CD14-positive monocyte (primary cell): Measurements from ENCODE around the gene BZW1. TPM values are rescaled to one million over a fixed set of nuclear protein-coding genes. Genes with fewer than 3 reads are reported as not detected.

Source experiments
- DNase-seq, 3 donors: peaks; one replicate each; pipeline ENCODE4 v3.0.0-alpha.2; 2011 to 2022
- H2AFZ ChIP-seq: 2 replicates; pipeline ENCODE4 v1.6.0; 2012; ENCODE audit warnings: mild to moderate bottlenecking, low read depth, low read length, inconsistent platforms; ENCODE audit not compliant: insufficient read depth, poor library complexity, severe bottlenecking
- H3K27ac ChIP-seq, 2 donors: 1 replicate in 1 of 2; 2 replicates in 1 of 2; pipeline ENCODE4 v1.5.1; 2012 to 2013; ENCODE audit warnings: low read length in 2 of 2, control low read depth in 1 of 2, inconsistent platforms in 1 of 2, low read depth in 1 of 2, mild to moderate bottlenecking in 1 of 2
- H3K27me3 ChIP-seq, 2 donors: one replicate each; pipeline versions ENCODE4 v1.6.0 to v1.6.1; 2011 to 2013; ENCODE audit warnings: low read length in 2 of 2; ENCODE audit not compliant: control insufficient read depth in 2 of 2, insufficient read depth in 2 of 2
- H3K36me3 ChIP-seq, 2 donors: replicated peaks in 1 of 2; 1 replicate in 1 of 2; 2 replicates in 1 of 2; pipeline versions ENCODE4 v1.5.1 to v1.6.1; 2012 to 2013; ENCODE audit warnings: low read length in 2 of 2, control low read depth in 1 of 2, inconsistent platforms in 1 of 2, mild to moderate bottlenecking in 1 of 2; ENCODE audit not compliant: insufficient read depth in 2 of 2, control insufficient read depth in 1 of 2
- H3K4me1 ChIP-seq, 2 donors: 1 replicate in 1 of 2; 2 replicates in 1 of 2; pipeline versions ENCODE4 v1.5.1 to v1.6.1; 2012 to 2013; ENCODE audit warnings: low read length in 2 of 2, control low read depth in 1 of 2, inconsistent platforms in 1 of 2, mild to moderate bottlenecking in 1 of 2, moderate library complexity in 1 of 2; ENCODE audit not compliant: insufficient read depth in 2 of 2, control insufficient read depth in 1 of 2
- H3K4me2 ChIP-seq: replicated peaks from 2 replicates; pipeline ENCODE3; 2012; ENCODE audit warnings: low read length, moderate library complexity, mild to moderate bottlenecking; ENCODE audit not compliant: poor library complexity, severe bottlenecking; ENCODE audit errors: extremely low read depth
- H3K4me3 ChIP-seq, 3 experiments: fragments of 200-600 bp in 1 of 3; sonication (generic) in 1 of 3; replicated peaks in 1 of 3; 1 replicate in 2 of 3; 2 replicates in 1 of 3; pipeline ENCODE4 v1.5.1; 2011 to 2013; ENCODE audit warnings: low read length in 3 of 3, mild to moderate bottlenecking in 3 of 3, control low read depth in 2 of 3, low read depth in 2 of 3, inconsistent platforms in 1 of 3, moderate library complexity in 1 of 3
- H3K79me2 ChIP-seq: 2 replicates; pipeline ENCODE4 v1.6.0; 2012; ENCODE audit warnings: mild to moderate bottlenecking, control low read depth, inconsistent platforms, low read length, moderate library complexity; ENCODE audit not compliant: insufficient read depth
- H3K9ac ChIP-seq: 2 replicates; pipeline ENCODE4 v1.6.0; 2017; ENCODE audit warnings: low read length, mild to moderate bottlenecking; ENCODE audit not compliant: insufficient read depth, poor library complexity, severe bottlenecking
- H3K9me3 ChIP-seq, 2 donors: replicated peaks in 1 of 2; 1 replicate in 1 of 2; 2 replicates in 1 of 2; pipeline versions ENCODE4 v1.5.1 to v1.6.1; 2012 to 2013; ENCODE audit warnings: low read length in 2 of 2, control low read depth in 1 of 2; ENCODE audit not compliant: control insufficient read depth in 1 of 2, insufficient read depth in 1 of 2
- H4K20me1 ChIP-seq: 2 replicates; pipeline ENCODE4 v1.6.0; 2012; ENCODE audit warnings: mild to moderate bottlenecking, low read length, control low read depth, moderate library complexity; ENCODE audit not compliant: insufficient read depth
- H3K27ac Mint-ChIP-seq, 7 donors: one replicate each; pipeline ENCODE4 v1.8.0; 2020; ENCODE audit warnings: mild to moderate bottlenecking in 7 of 7, mixed read lengths in 7 of 7, moderate library complexity in 6 of 7, inconsistent platforms in 2 of 7
- H3K27me3 Mint-ChIP-seq, 3 donors: one replicate each; pipeline ENCODE4 v1.8.0; 2021 to 2022; ENCODE audit warnings: low read depth in 3 of 3, mild to moderate bottlenecking in 3 of 3, mixed read lengths in 3 of 3, moderate library complexity in 3 of 3, inconsistent platforms in 1 of 3
- H3K36me3 Mint-ChIP-seq, 2 donors: one replicate each; pipeline ENCODE4 v1.8.0; 2020; ENCODE audit warnings: mixed read lengths in 2 of 2, inconsistent platforms in 1 of 2, mild to moderate bottlenecking in 1 of 2
- H3K4me1 Mint-ChIP-seq: one replicate; pipeline ENCODE4 v1.8.0; 2020; ENCODE audit warnings: mild to moderate bottlenecking, mixed read lengths
- H3K4me3 Mint-ChIP-seq, 2 donors: one replicate each; pipeline ENCODE4 v1.8.0; 2020; ENCODE audit warnings: mild to moderate bottlenecking in 2 of 2, mixed read lengths in 2 of 2, moderate library complexity in 1 of 2
- H3K9me3 Mint-ChIP-seq, 7 donors: one replicate each; pipeline ENCODE4 v1.8.0; 2020 to 2022; ENCODE audit warnings: mixed read lengths in 7 of 7, mild to moderate bottlenecking in 6 of 7, moderate library complexity in 6 of 7, inconsistent platforms in 2 of 7
- CTCF ChIP-seq: fragments of 200-600 bp; IDR thresholded peaks from one replicate; pipeline ENCODE4 v1.8.0; 2022; ENCODE audit warnings: antibody characterized with exemption, mild to moderate bottlenecking
- WGBS: methylation state at CpG from one replicate; pipeline ENCODE4 v1.1.5; 2013; ENCODE audit warnings: missing lambda C conversion rate; ENCODE audit not compliant: insufficient coverage; 5-methylcytosine and 5-hydroxymethylcytosine counted together
- intact Hi-C, 2 donors: fragments of 100-400 bp; cut with micrococcal nuclease; formaldehyde crosslinking; loops; one replicate each; pipeline versions ENCODE4 v1.15.0 to v1.15.1; 2023
- polyA plus RNA-seq, 3 donors: library from polyadenylated mRNA; depleted of rRNA in 1 of 3; unstranded in 2 of 3; stranded (reverse) in 1 of 3; fragments of 300-500 nt in 2 of 3; fragments of >200 nt in 1 of 3; fragmentation: Illumina TruSeq in 2 of 3; gene quantifications; 1 replicate in 2 of 3; 2 replicates in 1 of 3; pipeline ENCODE4 v1.2.3, GENCODE V29; 2012 to 2021

BZW1 gene
- polyA plus RNA-seq, 3 donors = 58.0 to 221 (median 202) TPM

- Histone ChIP-seq H4K20me1 (no peaks in the 10 kb centered on the region), H3K9me3 (no peaks in the 10 kb centered on the region), H3K79me2 (no peaks in the 10 kb centered on the region), H2AFZ (peak overlapping the region; percentile 3), H3K36me3 (no peaks in the 10 kb centered on the region), H3K9ac (no peak overlapping the region), H3K27me3 (no peaks in the 10 kb centered on the region), H3K4me3 (no peak overlapping the region), H3K27ac (no peak overlapping the region), H3K4me1 (peaks cover under 1 to 12% of the 10 kb centered on the region in 2 donors), H3K4me2 (no peak overlapping the region)
- DNase-seq = no peak
- intact Hi-C loops = no loop called here
- H3K27ac Mint-ChIP-seq = peak overlapping the region in 1 of 7 donors; percentile 57
- H3K4me1 Mint-ChIP-seq = peaks cover 4% of the 10 kb centered on the region
- H3K4me3 Mint-ChIP-seq = no peak overlapping the region
- peaks cover 0 to 2% (median 0%) of the 10 kb centered on the region in 3 donors for H3K27me3 Mint-ChIP-seq
- peaks cover 0 to 8% of the 10 kb centered on the region in 2 donors for H3K36me3 Mint-ChIP-seq
- H3K9me3 Mint-ChIP-seq = peaks cover 0 to 3% (median 0%) of the 10 kb centered on the region in 7 donors
- over 99% methylated on average over 15 of the region's 16 CpGs for WGBS
- no peak for TF ChIP-seq CTCF
Observed at GRCh38 chr2:200787351-200788120, 24.2 kb upstream of the BZW1 start.

- Mint-ChIP-seq H3K4me1 (peaks cover 2% of the 10 kb centered on the region), H3K27ac (no peak overlapping the region), H3K9me3 (peaks cover 0 to 3% (median 0%) of the 10 kb centered on the region in 7 donors), H3K4me3 (no peak overlapping the region), H3K36me3 (peaks cover 0 to 10% of the 10 kb centered on the region in 2 donors), H3K27me3 (peaks cover 0 to 2% (median 0%) of the 10 kb centered on the region in 3 donors)
- no peak for TF ChIP-seq CTCF
- H3K4me1 ChIP-seq = peaks cover 0 to 9% of the 10 kb centered on the region in 2 donors
- H3K27ac ChIP-seq = no peak overlapping the region
- no peak overlapping the region for H3K4me2 ChIP-seq
- H3K27me3 ChIP-seq = no peaks in the 10 kb centered on the region
- H3K9ac ChIP-seq = no peak overlapping the region
- H2AFZ ChIP-seq = no peak overlapping the region
- H3K36me3 ChIP-seq = no peaks in the 10 kb centered on the region
- no peak overlapping the region for H3K4me3 ChIP-seq
- no peaks in the 10 kb centered on the region for H3K9me3 ChIP-seq
- WGBS = 100% methylated on average over 2 of the region's 6 CpGs
- no peaks in the 10 kb centered on the region for H3K79me2 ChIP-seq
- H4K20me1 ChIP-seq = no peaks in the 10 kb centered on the region
- DNase-seq = no peak
- intact Hi-C loops = no loop called here
Observed at GRCh38 chr2:200788121-200788718, 23.5 kb upstream of the BZW1 start.
